Gastrocnemius medialis (tissue), 4 donors: ENCODE results near the gene PRSS38. TPM values are rescaled to one million over a fixed set of nuclear protein-coding genes. Genes with fewer than 3 reads are reported as not detected.

Experiments used
- ATAC-seq, 2 donors: fragments of 150-250 bp; one replicate each; pipeline ENCODE4 v1.9.1; 2016
- DNase-seq, 2 donors: peaks; one replicate each; pipeline ENCODE4 v3.0.0-alpha.2; 2019
- H3K27ac ChIP-seq, 4 donors: fragments of 200-600 bp; sonication (generic); 1 replicate in 1 of 4; 2 replicates in 3 of 4; pipeline ENCODE4 v1.5.1; 2016 to 2018; ENCODE audit warnings: mild to moderate bottlenecking in 2 of 4, moderate library complexity in 1 of 4
- H3K27me3 ChIP-seq, 3 donors: fragments of 200-600 bp; sonication (generic) in 2 of 3; 1 replicate in 1 of 3; 2 replicates in 2 of 3; pipeline versions ENCODE4 v1.5.1 to v1.6.0; 2016 to 2019; ENCODE audit warnings: mild to moderate bottlenecking in 1 of 3, moderate library complexity in 1 of 3
- H3K36me3 ChIP-seq, 2 donors: fragments of 200-600 bp; sonication (generic) in 1 of 2; one replicate each; pipeline ENCODE4 v1.5.1; 2017 to 2018
- H3K4me1 ChIP-seq, 2 donors: fragments of 200-600 bp; sonication (generic) in 1 of 2; one replicate each; pipeline ENCODE4 v1.5.1; 2016 to 2017; ENCODE audit warnings: mild to moderate bottlenecking in 2 of 2
- H3K4me3 ChIP-seq, 4 donors: fragments of 200-600 bp; sonication (generic) in 3 of 4; 1 replicate in 1 of 4; 2 replicates in 3 of 4; pipeline ENCODE4 v1.5.1; 2016 to 2019; ENCODE audit warnings: mild to moderate bottlenecking in 2 of 4
- H3K9me3 ChIP-seq, 3 donors: fragments of 200-600 bp; sonication (generic) in 2 of 3; 1 replicate in 1 of 3; 2 replicates in 2 of 3; pipeline ENCODE4 v1.5.1; 2016 to 2019
- POLR2A ChIP-seq, 2 donors: fragments of 450-650 bp; IDR thresholded peaks; one replicate each; pipeline ENCODE4 v1.6.1; 2017; ENCODE audit warnings: antibody characterized with exemption in 2 of 2, mild to moderate bottlenecking in 2 of 2, moderate library complexity in 2 of 2
- in situ Hi-C, 4 donors: fragments of 200-750 bp; cut with MboI; loops; one replicate each; pipeline versions ENCODE4 v1.15.0 to v1.8.0; 2017; ENCODE audit warnings: low sequenced_read_pairs in 4 of 4
- intact Hi-C: fragments of 100-400 bp; cut with DNase I; formaldehyde crosslinking; loops from one replicate; pipeline ENCODE4 v1.15.1; 2023; ENCODE audit warnings: low total_unique reads
- total RNA-seq, 4 donors: library from RNA; depleted of rRNA; stranded (reverse); fragments of >200 nt; gene quantifications; one replicate each; pipeline versions ENCODE4 v1.1.0 to v1.2.3, GENCODE V29; 2016
- TF ChIP-seq, protein P1 (sequence below), 5 experiments: fragments of 450-650 bp in 3 of 5; fragments of 200-600 bp in 2 of 5; sonication (generic) in 2 of 5; IDR thresholded peaks in 4 of 5; conservative IDR thresholded peaks in 1 of 5; 1 replicate in 4 of 5; 2 replicates in 1 of 5; pipeline ENCODE4 v1.5.1; 2016 to 2019; ENCODE audit warnings: antibody characterized with exemption in 5 of 5, mild to moderate bottlenecking in 3 of 5, moderate library complexity in 3 of 5

Gene PRSS38
- total RNA-seq, 4 donors from 2014 or later = not detected

DNA sequence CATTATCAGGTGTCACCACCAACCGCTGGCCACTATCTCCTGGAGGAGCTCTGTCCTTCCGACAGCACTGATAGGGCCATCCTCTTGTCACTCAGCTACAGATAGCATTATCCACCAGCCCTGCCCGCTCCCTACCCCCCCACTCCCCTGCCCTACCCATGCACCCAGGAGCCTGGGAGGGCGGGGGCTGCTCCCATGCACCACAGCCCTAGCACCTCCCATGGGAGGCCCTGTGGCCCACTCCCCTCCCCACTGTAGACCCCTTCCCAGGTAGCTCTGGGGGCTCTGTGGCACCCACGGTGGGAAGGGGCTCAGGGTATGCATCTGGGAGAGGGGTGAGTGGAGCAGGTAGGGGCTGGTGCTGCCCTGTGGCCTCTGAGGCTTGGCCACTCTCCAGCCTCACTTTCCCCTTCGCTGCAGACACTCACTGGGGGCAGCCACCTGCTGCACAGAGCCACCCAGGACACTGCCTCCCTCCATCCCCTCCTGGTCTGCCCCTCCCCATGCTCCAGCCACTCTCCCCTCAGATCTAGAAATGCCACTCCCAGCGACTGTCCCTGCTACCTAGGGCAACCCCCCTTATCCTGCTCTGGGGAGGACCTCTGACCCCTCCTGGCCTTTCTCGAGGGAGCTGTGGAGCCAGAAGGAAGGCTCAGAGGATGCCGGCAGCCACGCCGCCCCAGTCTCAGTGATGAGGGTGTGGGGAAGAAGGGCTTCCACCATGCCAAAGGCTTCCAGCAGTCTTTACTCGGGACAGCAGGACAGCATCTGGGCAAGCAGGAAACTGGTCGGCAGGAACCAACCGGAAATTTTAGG lies 73.8 kb downstream of the PRSS38 start:
- ATAC-seq (no peak), DNase-seq (peak in 1 of 2 donors; percentile 6)
- H3K36me3 ChIP-seq = no peaks in the 10 kb centered on the region
- H3K4me1 ChIP-seq = peaks cover 0 to 8% of the 10 kb centered on the region in 2 donors
- peaks cover 0 to 8% (median 0%) of the 10 kb centered on the region in 3 donors for H3K27me3 ChIP-seq
- TF ChIP-seq, protein P1, sequence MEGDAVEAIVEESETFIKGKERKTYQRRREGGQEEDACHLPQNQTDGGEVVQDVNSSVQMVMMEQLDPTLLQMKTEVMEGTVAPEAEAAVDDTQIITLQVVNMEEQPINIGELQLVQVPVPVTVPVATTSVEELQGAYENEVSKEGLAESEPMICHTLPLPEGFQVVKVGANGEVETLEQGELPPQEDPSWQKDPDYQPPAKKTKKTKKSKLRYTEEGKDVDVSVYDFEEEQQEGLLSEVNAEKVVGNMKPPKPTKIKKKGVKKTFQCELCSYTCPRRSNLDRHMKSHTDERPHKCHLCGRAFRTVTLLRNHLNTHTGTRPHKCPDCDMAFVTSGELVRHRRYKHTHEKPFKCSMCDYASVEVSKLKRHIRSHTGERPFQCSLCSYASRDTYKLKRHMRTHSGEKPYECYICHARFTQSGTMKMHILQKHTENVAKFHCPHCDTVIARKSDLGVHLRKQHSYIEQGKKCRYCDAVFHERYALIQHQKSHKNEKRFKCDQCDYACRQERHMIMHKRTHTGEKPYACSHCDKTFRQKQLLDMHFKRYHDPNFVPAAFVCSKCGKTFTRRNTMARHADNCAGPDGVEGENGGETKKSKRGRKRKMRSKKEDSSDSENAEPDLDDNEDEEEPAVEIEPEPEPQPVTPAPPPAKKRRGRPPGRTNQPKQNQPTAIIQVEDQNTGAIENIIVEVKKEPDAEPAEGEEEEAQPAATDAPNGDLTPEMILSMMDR (IDR thresholded peaks at IDR 0.05 in 4 of 5, conservative IDR thresholded peaks at IDR 0.05 in 1 of 5) = no peak
- no peak for TF ChIP-seq POLR2A (IDR thresholded peaks at IDR 0.05)
- in situ Hi-C loops (no loop called here), intact Hi-C loops (no loop called here)
- no peaks in the 10 kb centered on the region for H3K9me3 ChIP-seq
- H3K27ac ChIP-seq = no peak overlapping the region
- H3K4me3 ChIP-seq = no peak overlapping the region

DNA sequence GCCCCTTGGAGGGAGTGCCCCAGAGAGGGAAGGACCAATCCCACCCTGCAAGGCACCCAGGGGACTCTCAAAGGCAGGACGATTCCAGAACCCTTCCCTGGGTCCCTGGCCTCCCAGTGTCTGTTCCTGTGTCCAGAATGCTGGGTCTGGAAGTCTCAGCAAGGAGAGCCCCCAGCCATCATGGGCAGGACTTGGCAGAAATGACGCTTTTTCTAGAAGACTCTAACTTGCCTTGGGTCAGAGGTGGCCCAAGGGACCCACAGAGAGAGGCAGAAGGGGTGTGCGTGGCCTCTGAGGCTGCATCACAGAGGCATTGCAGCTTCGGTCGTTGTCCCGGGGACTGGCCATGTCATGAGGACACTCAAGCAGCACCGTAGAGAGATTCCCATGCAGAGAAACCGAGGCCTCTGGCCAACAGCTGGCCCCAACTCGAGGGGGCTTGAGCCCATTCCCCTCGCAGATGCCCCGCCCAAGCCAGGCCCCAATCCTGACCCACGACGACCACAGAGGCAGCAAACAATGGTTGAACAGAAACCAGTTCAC lies 74.5 kb downstream of the PRSS38 start:
- Histone ChIP-seq H3K4me3 (no peak overlapping the region), H3K4me1 (peaks cover 0 to 8% of the 10 kb centered on the region in 2 donors), H3K27ac (no peak overlapping the region), H3K36me3 (no peaks in the 10 kb centered on the region), H3K9me3 (no peaks in the 10 kb centered on the region), H3K27me3 (peaks cover 0 to 8% (median 0%) of the 10 kb centered on the region in 3 donors)
- in situ Hi-C loops = no loop called here
- DNase-seq (no peak), ATAC-seq (no peak)
- no peak for TF ChIP-seq POLR2A (IDR thresholded peaks at IDR 0.05)
- TF ChIP-seq, protein P1 (IDR thresholded peaks at IDR 0.05 in 4 of 5, conservative IDR thresholded peaks at IDR 0.05 in 1 of 5) = no peak
- intact Hi-C loops = no loop called here

DNA sequence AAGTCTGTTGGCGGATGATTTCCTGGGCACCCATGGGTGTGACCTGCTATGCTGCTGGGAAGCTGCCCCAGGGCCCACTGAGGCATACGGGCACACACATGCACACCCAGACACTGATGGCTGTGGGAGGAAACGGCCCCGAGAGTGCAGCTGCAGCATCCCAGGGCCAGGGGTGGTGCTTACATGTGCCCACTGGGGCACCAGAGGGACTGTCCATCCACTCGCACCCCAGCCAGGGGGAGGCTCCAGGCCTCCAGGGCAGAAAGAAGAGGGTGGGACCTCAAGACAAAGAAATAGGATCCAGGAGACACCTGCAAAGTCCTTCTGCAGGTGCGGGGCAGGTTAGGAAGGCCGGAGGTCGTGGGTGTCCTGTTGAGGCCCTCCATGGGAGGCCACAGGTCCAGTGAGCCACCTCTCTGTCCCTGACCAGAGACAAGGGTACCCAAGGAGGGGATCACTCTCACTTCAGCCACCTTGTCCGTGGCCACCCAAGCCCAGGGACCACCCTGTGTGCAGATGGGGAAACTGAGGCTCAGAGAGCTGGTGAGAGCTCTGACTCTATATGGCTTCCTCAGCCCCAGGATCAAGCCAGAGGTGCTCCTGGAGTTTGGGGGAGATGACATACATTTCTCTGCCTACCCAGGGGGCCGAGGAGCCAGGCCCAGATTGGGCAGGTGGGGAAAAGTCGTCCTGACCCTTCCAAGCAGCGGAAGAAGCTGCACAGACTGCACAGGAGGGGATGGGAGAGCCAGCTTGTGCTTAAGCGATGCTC lies 75.2 kb downstream of the PRSS38 start:
- in situ Hi-C loops = no loop called here
- ATAC-seq (no peak), DNase-seq (peak in 1 of 2 donors; percentile 6)
- no peaks in the 10 kb centered on the region for H3K9me3 ChIP-seq
- intact Hi-C loops = no loop called here
- no peak overlapping the region for H3K4me3 ChIP-seq
- peaks cover 0 to 5% of the 10 kb centered on the region in 2 donors for H3K4me1 ChIP-seq
- no peaks in the 10 kb centered on the region for H3K36me3 ChIP-seq
- H3K27me3 ChIP-seq = peaks cover 0 to 8% (median 0%) of the 10 kb centered on the region in 3 donors
- H3K27ac ChIP-seq = no peak overlapping the region
- TF ChIP-seq, protein P1 (IDR thresholded peaks at IDR 0.05 in 4 of 5, conservative IDR thresholded peaks at IDR 0.05 in 1 of 5) = no peak
- no peak for TF ChIP-seq POLR2A (IDR thresholded peaks at IDR 0.05)

DNA sequence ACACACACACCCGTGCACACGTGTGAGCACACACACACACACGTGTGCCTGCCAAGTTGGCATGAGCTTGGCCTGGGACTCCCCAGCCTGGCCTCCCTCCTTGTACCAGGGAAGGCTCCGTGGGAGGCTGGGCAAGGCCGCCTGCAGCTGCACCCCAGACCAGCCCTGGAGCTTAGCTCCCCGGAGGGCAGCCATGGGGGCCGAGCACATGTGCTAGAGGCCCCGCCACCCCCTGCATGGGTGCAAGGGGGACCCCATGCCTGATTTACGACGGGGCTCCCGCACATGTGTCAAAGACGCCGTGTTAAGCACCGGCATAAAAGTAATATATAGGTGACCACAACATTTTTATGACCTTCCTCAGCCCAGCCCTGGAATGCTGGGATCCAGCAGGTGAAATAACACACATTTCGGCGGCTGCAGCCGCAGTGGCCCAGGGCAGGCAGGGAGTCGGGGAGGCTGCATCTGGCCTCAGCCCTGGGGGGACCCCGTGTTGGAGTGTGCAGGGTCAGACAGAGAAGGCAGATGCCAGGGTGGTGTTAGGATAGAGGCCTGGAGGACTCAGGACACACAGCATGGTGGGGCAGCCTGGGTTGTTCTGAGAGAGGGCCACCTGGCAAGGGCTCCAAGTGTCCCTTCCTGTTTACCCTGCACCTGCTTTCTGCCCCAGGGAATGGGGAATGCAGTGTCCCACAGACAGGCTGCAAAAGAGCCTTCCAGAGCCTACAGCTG lies 75.9 kb downstream of the PRSS38 start:
- in situ Hi-C loops (no loop called here), intact Hi-C loops (no loop called here)
- no peak for TF ChIP-seq POLR2A (IDR thresholded peaks at IDR 0.05)
- TF ChIP-seq, protein P1 (IDR thresholded peaks at IDR 0.05 in 4 of 5, conservative IDR thresholded peaks at IDR 0.05 in 1 of 5) = no peak
- Histone ChIP-seq H3K9me3 (no peaks in the 10 kb centered on the region), H3K27me3 (peaks cover 0 to 8% (median 0%) of the 10 kb centered on the region in 3 donors), H3K4me1 (no peaks in the 10 kb centered on the region), H3K36me3 (no peaks in the 10 kb centered on the region), H3K4me3 (no peak overlapping the region), H3K27ac (no peak overlapping the region)
- ATAC-seq (no peak), DNase-seq (no peak)
